OCI-LY7 (cell line): Measurements from ENCODE around the gene SMAD6. TPM values are rescaled to one million over a fixed set of nuclear protein-coding genes. Genes with fewer than 3 reads are reported as not detected.

Experiments used
- BruUV-seq: library from RNA; stranded (reverse); fragments of 400-500 nt; replicated peaks from 2 replicates; lab custom pipeline; 2021; lab: Mats Ljungman, UMichigan
- CTCF ChIA-PET: fragments of 300-600 bp; sonication (Branson Sonifier 250); formaldehyde crosslinking; loops from one replicate; lab custom pipeline; 2022; ENCODE audit warnings: antibody characterized with exemption; ENCODE audit not compliant: unreplicated experiment; lab: Charles Lee
- POLR2A ChIA-PET: fragments of 300-600 bp; sonication (Branson Sonifier 250); formaldehyde crosslinking; loops from one replicate; lab custom pipeline; 2022; ENCODE audit warnings: antibody characterized with exemption; lab: Charles Lee
- DNase-seq: peaks from one replicate; pipeline ENCODE4 v3.0.0-alpha.2; 2015; ENCODE audit warnings: low spot score
- H2AFZ ChIP-seq: fragments of 200-600 bp; sonication (generic), shearing (Covaris generic); 2 replicates; pipeline ENCODE4 v1.6.1; 2014; ENCODE audit warnings: mild to moderate bottlenecking, antibody characterized with exemption, low read length, moderate library complexity
- H3K27ac ChIP-seq: fragments of 200-600 bp; sonication (generic); 2 replicates; pipeline ENCODE4 v1.5.1; 2014; ENCODE audit warnings: mixed run types, low read depth, mild to moderate bottlenecking, moderate library complexity, low read length, inconsistent platforms; ENCODE audit not compliant: poor library complexity, severe bottlenecking
- H3K36me3 ChIP-seq: fragments of 200-600 bp; sonication (generic); 2 replicates; pipeline ENCODE4 v1.6.1; 2014; ENCODE audit warnings: mild to moderate bottlenecking, antibody characterized with exemption, low read length, moderate library complexity, mixed read lengths; ENCODE audit not compliant: insufficient read depth
- H3K4me1 ChIP-seq: fragments of 200-600 bp; sonication (generic); 2 replicates; pipeline ENCODE4 v1.5.1; 2014; ENCODE audit warnings: mild to moderate bottlenecking, low read length; ENCODE audit not compliant: insufficient read depth, poor library complexity, severe bottlenecking
- H3K4me2 ChIP-seq: fragments of 200-600 bp; sonication (generic); 2 replicates; pipeline ENCODE4 v1.6.1; 2014; ENCODE audit warnings: mild to moderate bottlenecking, low read length
- H3K4me3 ChIP-seq: fragments of 200-600 bp; sonication (generic); 2 replicates; pipeline ENCODE4 v1.5.1; 2014; ENCODE audit warnings: mild to moderate bottlenecking, low read depth, low read length; ENCODE audit not compliant: poor library complexity, severe bottlenecking
- H3K79me2 ChIP-seq: fragments of 200-600 bp; sonication (generic); 2 replicates; pipeline ENCODE4 v1.6.1; 2016; ENCODE audit warnings: low read depth, mild to moderate bottlenecking, low read length, moderate library complexity, mixed read lengths; ENCODE audit not compliant: insufficient read depth
- H3K9me2 ChIP-seq: fragments of 200-600 bp; sonication (generic); 2 replicates; pipeline ENCODE4 v1.6.1; 2016; ENCODE audit warnings: mild to moderate bottlenecking, low read length, mixed read lengths; ENCODE audit not compliant: insufficient read depth
- H3K9me3 ChIP-seq: fragments of 200-600 bp; sonication (generic); 2 replicates; pipeline ENCODE4 v1.6.1; 2014; ENCODE audit warnings: mild to moderate bottlenecking, mixed run types, low read length, mixed read lengths
- H4K20me1 ChIP-seq: fragments of 200-600 bp; sonication (generic); 2 replicates; pipeline ENCODE4 v1.6.1; 2014; ENCODE audit warnings: mild to moderate bottlenecking, antibody characterized with exemption, low read length, moderate library complexity, mixed read lengths; ENCODE audit not compliant: insufficient read depth
- EZH2phosphoT487 ChIP-seq: fragments of 200-600 bp; sonication (generic); IDR thresholded peaks from 2 replicates; pipeline ENCODE4 v1.6.1; 2018; ENCODE audit warnings: low read depth, borderline replicate concordance, mild to moderate bottlenecking, mixed run types, antibody characterized with exemption, low read length, moderate library complexity, mixed read lengths
- intact Hi-C: fragments of 100-400 bp; cut with micrococcal nuclease; formaldehyde crosslinking; loops from one replicate; pipeline ENCODE4 v1.10.0; 2022; ENCODE audit not compliant: unreplicated experiment
- total RNA-seq, 2 experiments: library from RNA; depleted of rRNA in 1 of 2; stranded (reverse); fragments of >200 nt in 1 of 2; shearing (Covaris generic) in 1 of 2; gene quantifications; 2 replicates each; pipeline ENCODE4 v1.2.3, GENCODE V29; 2014 to 2022
- TF ChIP-seq, protein P1 (sequence below): fragments of 200-600 bp; sonication (generic); conservative IDR thresholded peaks from 2 replicates; pipeline ENCODE4 v1.5.1; 2014; ENCODE audit warnings: mild to moderate bottlenecking, antibody characterized with exemption, low read length, moderate library complexity, mixed read lengths

SMAD6 gene
- total RNA-seq, 2 experiments from 2014 or later = 14.6 to 16.1 TPM

DNA sequence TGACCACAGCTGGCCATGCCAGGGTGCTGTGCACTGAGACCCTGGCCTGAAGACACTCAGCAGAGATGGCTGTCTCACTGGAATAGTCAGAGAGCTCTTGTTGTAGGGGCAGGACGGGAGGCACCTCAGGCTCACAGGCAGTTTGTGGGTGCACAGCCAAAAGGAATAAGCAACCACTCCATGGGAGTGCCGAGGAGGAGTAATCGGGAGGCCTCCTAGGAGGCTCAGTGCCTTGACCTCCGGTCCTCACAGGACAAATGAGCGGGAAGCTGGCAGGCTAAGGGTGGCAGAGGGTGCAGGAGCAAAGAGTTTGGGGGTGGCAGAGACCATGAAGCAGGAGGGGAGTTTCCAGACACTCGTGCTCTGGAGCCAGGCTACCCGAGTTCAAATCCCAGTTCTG lies 81.7 kb downstream of the SMAD6 start:
- TF ChIP-seq, protein P1, sequence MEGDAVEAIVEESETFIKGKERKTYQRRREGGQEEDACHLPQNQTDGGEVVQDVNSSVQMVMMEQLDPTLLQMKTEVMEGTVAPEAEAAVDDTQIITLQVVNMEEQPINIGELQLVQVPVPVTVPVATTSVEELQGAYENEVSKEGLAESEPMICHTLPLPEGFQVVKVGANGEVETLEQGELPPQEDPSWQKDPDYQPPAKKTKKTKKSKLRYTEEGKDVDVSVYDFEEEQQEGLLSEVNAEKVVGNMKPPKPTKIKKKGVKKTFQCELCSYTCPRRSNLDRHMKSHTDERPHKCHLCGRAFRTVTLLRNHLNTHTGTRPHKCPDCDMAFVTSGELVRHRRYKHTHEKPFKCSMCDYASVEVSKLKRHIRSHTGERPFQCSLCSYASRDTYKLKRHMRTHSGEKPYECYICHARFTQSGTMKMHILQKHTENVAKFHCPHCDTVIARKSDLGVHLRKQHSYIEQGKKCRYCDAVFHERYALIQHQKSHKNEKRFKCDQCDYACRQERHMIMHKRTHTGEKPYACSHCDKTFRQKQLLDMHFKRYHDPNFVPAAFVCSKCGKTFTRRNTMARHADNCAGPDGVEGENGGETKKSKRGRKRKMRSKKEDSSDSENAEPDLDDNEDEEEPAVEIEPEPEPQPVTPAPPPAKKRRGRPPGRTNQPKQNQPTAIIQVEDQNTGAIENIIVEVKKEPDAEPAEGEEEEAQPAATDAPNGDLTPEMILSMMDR = no peak
- no peak for TF ChIP-seq EZH2phosphoT487
- H3K9me2 ChIP-seq = no peaks in the 10 kb centered on the region
- intact Hi-C loops = no loop called here
- CTCF ChIA-PET = interaction anchor here (0.7 kb wide), 1 partner anchor 53 kb away, joined by 3 read pairs; no protein-coding TSS in a partner anchor
- no TSS peak for BruUV-seq
- H3K79me2 ChIP-seq = no peaks in the 10 kb centered on the region
- no peak overlapping the region for H3K4me3 ChIP-seq
- POLR2A ChIA-PET = no interaction called here
- no peaks in the 10 kb centered on the region for H3K9me3 ChIP-seq
- DNase-seq = no peak
- no peak overlapping the region for H3K4me2 ChIP-seq
- no peaks in the 10 kb centered on the region for H3K36me3 ChIP-seq
- no peak overlapping the region for H3K27ac ChIP-seq
- no peak overlapping the region for H2AFZ ChIP-seq
- no peaks in the 10 kb centered on the region for H4K20me1 ChIP-seq
- H3K4me1 ChIP-seq = no peaks in the 10 kb centered on the region

DNA sequence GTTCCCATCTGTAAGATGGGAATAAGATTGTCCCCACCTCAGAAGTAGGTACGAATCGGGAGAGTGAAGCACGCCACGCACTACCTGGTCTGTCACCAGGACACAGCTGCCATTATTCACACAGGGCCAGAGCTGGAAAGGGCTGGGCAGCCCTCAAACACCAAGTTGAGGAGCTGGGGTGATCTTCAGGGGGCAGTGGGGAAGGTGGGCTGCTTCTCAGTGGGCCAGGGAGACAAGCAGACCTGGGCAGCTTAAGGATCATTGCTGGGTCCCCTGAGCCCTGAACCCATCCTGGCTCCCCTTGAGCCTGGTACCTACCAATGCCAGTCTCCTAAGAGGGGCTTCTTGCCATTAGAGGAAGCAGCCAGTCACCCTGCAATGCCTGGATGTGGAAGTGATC lies 82.1 kb downstream of the SMAD6 start:
- Histone ChIP-seq H3K4me1 (no peaks in the 10 kb centered on the region), H4K20me1 (no peaks in the 10 kb centered on the region), H3K9me2 (no peaks in the 10 kb centered on the region), H3K79me2 (no peaks in the 10 kb centered on the region), H3K4me2 (no peak overlapping the region), H3K36me3 (no peaks in the 10 kb centered on the region), H2AFZ (no peak overlapping the region), H3K27ac (no peak overlapping the region), H3K4me3 (no peak overlapping the region), H3K9me3 (no peaks in the 10 kb centered on the region)
- no peak for DNase-seq
- CTCF ChIA-PET = interaction anchor here (0.7 kb wide), 1 partner anchor 53 kb away, joined by 3 read pairs; no protein-coding TSS in a partner anchor
- POLR2A ChIA-PET = interaction anchor here (1.6 kb wide), 1 partner anchor 9 kb away, joined by 5 read pairs; no protein-coding TSS in a partner anchor
- intact Hi-C loops = no loop called here
- no TSS peak for BruUV-seq
- no peak for TF ChIP-seq EZH2phosphoT487
- TF ChIP-seq, protein P1 = no peak

DNA sequence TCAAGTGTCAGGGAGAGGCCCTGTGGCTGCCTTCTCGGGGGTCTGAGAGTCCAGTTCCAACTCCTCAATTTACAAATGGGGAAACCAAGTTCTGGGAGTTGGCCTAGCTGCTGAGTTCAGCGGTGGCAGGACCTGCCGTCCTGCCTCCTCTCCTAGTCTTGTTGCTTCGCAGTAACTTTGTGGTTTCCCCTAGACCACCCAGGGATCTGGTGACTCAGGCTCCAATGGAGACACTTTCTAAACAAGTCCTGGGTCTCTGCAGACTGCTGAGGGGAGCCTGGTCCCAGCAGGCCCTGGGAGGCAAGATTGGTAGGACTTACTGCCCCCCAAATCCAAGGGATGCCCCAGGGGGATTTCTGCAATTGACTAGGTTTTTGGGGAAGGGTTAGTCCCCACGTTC lies 83.6 kb downstream of the SMAD6 start:
- Histone ChIP-seq H3K4me1 (no peaks in the 10 kb centered on the region), H3K4me3 (no peak overlapping the region), H4K20me1 (no peaks in the 10 kb centered on the region), H3K4me2 (no peak overlapping the region), H3K36me3 (no peaks in the 10 kb centered on the region), H3K9me3 (no peaks in the 10 kb centered on the region), H3K27ac (no peak overlapping the region), H2AFZ (no peak overlapping the region), H3K9me2 (no peaks in the 10 kb centered on the region), H3K79me2 (no peaks in the 10 kb centered on the region)
- POLR2A ChIA-PET = interaction anchor here (0.5 to 1.6 kb wide), 2 partner anchors 10 to 70 kb away, joined by 3 to 5 read pairs; no protein-coding TSS in a partner anchor
- no TSS peak for BruUV-seq
- CTCF ChIA-PET = no interaction called here
- TF ChIP-seq, protein P1 = no peak
- no peak for TF ChIP-seq EZH2phosphoT487
- DNase-seq = no peak
- intact Hi-C loops = no loop called here
